Vagina (tissue), 2 donors: Measurements from ENCODE around the gene KIAA1671. TPM values are rescaled to one million over a fixed set of nuclear protein-coding genes. Genes with fewer than 3 reads are reported as not detected.

ENCODE experiments used
- DNase-seq, 2 donors: peaks; one replicate each; pipeline ENCODE4 v3.0.0-alpha.2; 2017; ENCODE audit errors: extremely low spot score in 2 of 2
- H3K27ac ChIP-seq: fragments of 200-600 bp; sonication (generic); one replicate; pipeline ENCODE4 v1.5.1; 2019
- H3K27me3 ChIP-seq: fragments of 200-600 bp; sonication (generic); one replicate; pipeline ENCODE4 v1.5.1; 2019
- H3K36me3 ChIP-seq, 2 donors: fragments of 200-600 bp; sonication (generic); one replicate each; pipeline ENCODE4 v1.5.1; 2017 to 2019
- H3K4me1 ChIP-seq: fragments of 200-600 bp; sonication (generic); one replicate; pipeline ENCODE4 v1.5.1; 2019
- H3K4me3 ChIP-seq, 2 donors: fragments of 200-600 bp; sonication (generic); 1 replicate in 1 of 2; 2 replicates in 1 of 2; pipeline ENCODE4 v1.5.1; 2016 to 2019
- H3K9me3 ChIP-seq: fragments of 200-600 bp; sonication (generic); one replicate; pipeline ENCODE4 v1.5.1; 2019
- POLR2A ChIP-seq, 2 donors: fragments of 450-650 bp; IDR thresholded peaks; one replicate each; pipeline ENCODE4 v1.6.1; 2017; ENCODE audit warnings: antibody characterized with exemption in 2 of 2, mild to moderate bottlenecking in 2 of 2, moderate library complexity in 2 of 2
- POLR2AphosphoS5 ChIP-seq, 2 donors: sonication (generic); formaldehyde crosslinking; IDR thresholded peaks; one replicate each; pipeline ENCODE4 v1.9.0; 2017; ENCODE audit warnings: antibody characterized with exemption in 2 of 2, mild to moderate bottlenecking in 2 of 2, low read depth in 1 of 2; ENCODE audit not compliant: insufficient read depth in 1 of 2
- intact Hi-C: fragments of 100-400 bp; cut with DNase I; formaldehyde crosslinking; loops from one replicate; pipeline ENCODE4 v1.15.1; 2023
- total RNA-seq: library from RNA; depleted of rRNA; stranded (reverse); fragments of >200 nt; gene quantifications from one replicate; pipeline ENCODE4 v1.2.3, GENCODE V29; 2016
- TF ChIP-seq, protein P1 (sequence below), 3 experiments: fragments of 450-650 bp in 2 of 3; fragments of 200-600 bp in 1 of 3; sonication (generic) in 1 of 3; IDR thresholded peaks; one replicate each; pipeline ENCODE4 v1.5.1; 2017 to 2019; ENCODE audit warnings: antibody characterized with exemption in 3 of 3, mild to moderate bottlenecking in 2 of 3, moderate library complexity in 2 of 3

The KIAA1671 gene
- total RNA-seq, 1 donor from 2014 or later: 54.0 TPM

- no peak overlapping the region for H3K27ac ChIP-seq
- peaks cover 7% of the 10 kb centered on the region for H3K4me1 ChIP-seq
- TF ChIP-seq POLR2A (IDR thresholded peaks at IDR 0.05): no peak
- no peak for TF ChIP-seq POLR2AphosphoS5 (IDR thresholded peaks at IDR 0.05; ENCODE audit: insufficient read depth in 1 of 2, low read depth in 1 of 2)
- TF ChIP-seq, protein P1, sequence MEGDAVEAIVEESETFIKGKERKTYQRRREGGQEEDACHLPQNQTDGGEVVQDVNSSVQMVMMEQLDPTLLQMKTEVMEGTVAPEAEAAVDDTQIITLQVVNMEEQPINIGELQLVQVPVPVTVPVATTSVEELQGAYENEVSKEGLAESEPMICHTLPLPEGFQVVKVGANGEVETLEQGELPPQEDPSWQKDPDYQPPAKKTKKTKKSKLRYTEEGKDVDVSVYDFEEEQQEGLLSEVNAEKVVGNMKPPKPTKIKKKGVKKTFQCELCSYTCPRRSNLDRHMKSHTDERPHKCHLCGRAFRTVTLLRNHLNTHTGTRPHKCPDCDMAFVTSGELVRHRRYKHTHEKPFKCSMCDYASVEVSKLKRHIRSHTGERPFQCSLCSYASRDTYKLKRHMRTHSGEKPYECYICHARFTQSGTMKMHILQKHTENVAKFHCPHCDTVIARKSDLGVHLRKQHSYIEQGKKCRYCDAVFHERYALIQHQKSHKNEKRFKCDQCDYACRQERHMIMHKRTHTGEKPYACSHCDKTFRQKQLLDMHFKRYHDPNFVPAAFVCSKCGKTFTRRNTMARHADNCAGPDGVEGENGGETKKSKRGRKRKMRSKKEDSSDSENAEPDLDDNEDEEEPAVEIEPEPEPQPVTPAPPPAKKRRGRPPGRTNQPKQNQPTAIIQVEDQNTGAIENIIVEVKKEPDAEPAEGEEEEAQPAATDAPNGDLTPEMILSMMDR (IDR thresholded peaks at IDR 0.05): no peak
- DNase-seq: no peak
- H3K9me3 ChIP-seq: no peaks in the 10 kb centered on the region
- intact Hi-C loops: no loop called here
- H3K36me3 ChIP-seq: no peaks in the 10 kb centered on the region
- no peak overlapping the region for H3K4me3 ChIP-seq
- H3K27me3 ChIP-seq: no peaks in the 10 kb centered on the region
Measured at GRCh38 chr22:25059438-25059837, 106.9 kb downstream of the KIAA1671 start.

GRCh38 chr22:25060522-25061071, 108.1 kb downstream of the KIAA1671 start:
- H3K27me3 ChIP-seq: no peaks in the 10 kb centered on the region
- H3K4me1 ChIP-seq: peaks cover 7% of the 10 kb centered on the region
- H3K4me3 ChIP-seq: no peak overlapping the region
- H3K36me3 ChIP-seq: no peaks in the 10 kb centered on the region
- no peaks in the 10 kb centered on the region for H3K9me3 ChIP-seq
- H3K27ac ChIP-seq: no peak overlapping the region
- intact Hi-C loops: no loop called here
- TF ChIP-seq, protein P1 (IDR thresholded peaks at IDR 0.05): no peak
- TF ChIP-seq POLR2AphosphoS5 (IDR thresholded peaks at IDR 0.05; ENCODE audit: insufficient read depth in 1 of 2, low read depth in 1 of 2) (no peak), POLR2A (IDR thresholded peaks at IDR 0.05) (no peak)
- no peak for DNase-seq

DNA sequence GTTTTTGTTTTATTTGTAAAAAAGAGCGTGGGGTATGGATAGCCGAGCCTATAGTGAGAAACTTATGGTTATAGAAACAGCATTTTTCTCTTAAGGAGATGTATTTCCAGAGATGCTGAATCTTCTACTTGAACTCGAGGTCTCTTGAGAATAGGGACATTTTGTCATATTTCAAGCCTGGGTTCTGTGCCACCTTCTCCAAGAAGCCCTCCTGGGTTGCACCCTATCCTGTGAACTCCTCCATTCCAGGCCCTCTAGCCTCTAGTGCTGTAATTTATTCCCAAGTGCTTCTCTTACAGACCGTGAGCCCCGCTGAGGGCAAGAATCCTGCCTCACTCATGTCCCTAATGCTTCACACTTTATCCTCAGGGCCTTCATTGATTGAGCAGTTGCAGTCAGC, 108.6 kb downstream of the KIAA1671 start:
- Histone ChIP-seq H3K36me3 (no peaks in the 10 kb centered on the region), H3K4me3 (no peak overlapping the region), H3K4me1 (peaks cover 7% of the 10 kb centered on the region), H3K9me3 (no peaks in the 10 kb centered on the region), H3K27me3 (no peaks in the 10 kb centered on the region), H3K27ac (no peak overlapping the region)
- TF ChIP-seq, protein P1 (IDR thresholded peaks at IDR 0.05): no peak
- TF ChIP-seq POLR2A (IDR thresholded peaks at IDR 0.05) (no peak), POLR2AphosphoS5 (IDR thresholded peaks at IDR 0.05; ENCODE audit: insufficient read depth in 1 of 2, low read depth in 1 of 2) (no peak)
- DNase-seq: no peak
- intact Hi-C loops: no loop called here

- intact Hi-C loops: no loop called here
- Histone ChIP-seq H3K4me3 (no peak overlapping the region), H3K36me3 (no peaks in the 10 kb centered on the region), H3K27ac (no peak overlapping the region), H3K9me3 (no peaks in the 10 kb centered on the region), H3K4me1 (peaks cover 7% of the 10 kb centered on the region), H3K27me3 (no peaks in the 10 kb centered on the region)
- no peak for TF ChIP-seq POLR2AphosphoS5 (IDR thresholded peaks at IDR 0.05; ENCODE audit: insufficient read depth in 1 of 2, low read depth in 1 of 2)
- TF ChIP-seq, protein P1 (IDR thresholded peaks at IDR 0.05): no peak
- DNase-seq: no peak
Measured at GRCh38 chr22:25061605-25062376, 109.3 kb downstream of the KIAA1671 start.
